Left ventricle myocardium inferior (tissue), 1 donor: ENCODE results near the gene PIK3C2A. TPM values are rescaled to one million over a fixed set of nuclear protein-coding genes. Genes with fewer than 3 reads are reported as not detected.

Experiments used
- DNase-seq: peaks from one replicate; pipeline ENCODE4 v3.0.0-alpha.2; 2020
- H3K27ac ChIP-seq: fragments of 200-600 bp; replicated peaks from 2 replicates; pipeline ENCODE4 v1.8.0; 2021
- H3K27me3 ChIP-seq: fragments of 200-600 bp; 2 replicates; pipeline ENCODE4 v1.8.0; 2021; ENCODE audit warnings: low read depth
- H3K36me3 ChIP-seq: fragments of 200-600 bp; 2 replicates; pipeline ENCODE4 v1.8.0; 2021
- H3K4me1 ChIP-seq: fragments of 200-600 bp; 2 replicates; pipeline ENCODE4 v1.8.0; 2021
- H3K4me3 ChIP-seq: fragments of 200-600 bp; 2 replicates; pipeline ENCODE4 v1.8.0; 2021; ENCODE audit warnings: mild to moderate bottlenecking, moderate library complexity
- H3K9me3 ChIP-seq: fragments of 200-600 bp; replicated peaks from 2 replicates; pipeline ENCODE4 v1.8.0; 2021
- intact Hi-C: fragments of 100-400 bp; cut with micrococcal nuclease; formaldehyde crosslinking; loops from one replicate; pipeline ENCODE4 v1.11.0; 2022
- total RNA-seq: library from RNA; stranded (reverse); fragmentation: NEBNext Ultra II Directional; extraction: Animal tissue kit (Norgen Biotek cat#: 25700); gene quantifications from one replicate; pipeline ENCODE4 v1.2.1, GENCODE V29; 2021
- TF ChIP-seq, protein P1 (sequence below): fragments of 200-600 bp; IDR thresholded peaks from 2 replicates; pipeline ENCODE4 v1.8.0; 2021; ENCODE audit warnings: antibody characterized with exemption, mild to moderate bottlenecking, borderline replicate concordance
- donor health status: DM: no; HTN: yes; CAD: no; lungs with severe emphysema.

PIK3C2A gene
- total RNA-seq, 1 donor from 2014 or later, result 30.6 TPM

DNA sequence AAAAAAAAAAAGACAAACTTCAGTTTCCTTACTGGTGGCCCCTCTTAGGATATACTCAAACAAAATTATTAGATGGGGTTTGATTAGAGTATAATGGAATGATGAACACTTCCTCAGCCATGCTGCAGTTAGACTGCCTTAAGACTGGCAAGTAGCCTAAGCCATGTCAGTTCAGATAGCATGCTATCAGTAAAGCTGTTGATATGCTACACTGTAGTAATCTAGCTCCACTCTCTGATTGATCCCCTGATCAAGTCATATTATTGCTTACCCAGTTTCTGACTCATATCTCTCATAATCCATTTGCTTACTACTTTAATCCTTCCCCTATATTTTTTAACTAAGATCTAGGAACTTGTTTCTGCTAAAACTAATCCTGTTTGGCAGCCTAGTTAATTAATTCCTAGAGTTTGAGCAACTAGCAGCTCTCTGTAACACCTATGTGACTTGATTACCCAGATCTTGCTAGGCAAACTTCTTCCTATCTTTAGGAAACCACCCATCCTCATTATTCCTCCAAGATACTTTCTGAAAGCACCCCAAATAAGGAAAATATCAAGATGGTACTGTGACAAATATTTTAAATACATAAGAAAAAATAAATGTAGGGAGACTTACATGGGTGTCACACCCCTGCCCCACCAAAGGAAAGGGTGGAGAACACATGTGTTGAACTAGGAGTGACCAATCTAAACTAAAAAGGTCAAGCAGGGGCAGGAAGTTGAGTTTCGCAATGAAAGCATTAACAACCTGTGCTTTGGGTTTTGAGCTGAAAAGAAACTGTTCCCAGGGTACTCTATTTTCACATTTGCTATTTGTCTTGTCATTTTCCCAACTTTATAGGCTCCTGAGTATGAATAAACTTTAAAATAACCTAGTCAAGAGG, 43.2 kb downstream of the PIK3C2A start:
- H3K9me3 ChIP-seq, result no peaks in the 10 kb centered on the region
- H3K27me3 ChIP-seq, result no peaks in the 10 kb centered on the region
- peaks cover 19% of the 10 kb centered on the region for H3K36me3 ChIP-seq
- intact Hi-C loops, result no loop called here
- no peak for DNase-seq
- TF ChIP-seq, protein P1, sequence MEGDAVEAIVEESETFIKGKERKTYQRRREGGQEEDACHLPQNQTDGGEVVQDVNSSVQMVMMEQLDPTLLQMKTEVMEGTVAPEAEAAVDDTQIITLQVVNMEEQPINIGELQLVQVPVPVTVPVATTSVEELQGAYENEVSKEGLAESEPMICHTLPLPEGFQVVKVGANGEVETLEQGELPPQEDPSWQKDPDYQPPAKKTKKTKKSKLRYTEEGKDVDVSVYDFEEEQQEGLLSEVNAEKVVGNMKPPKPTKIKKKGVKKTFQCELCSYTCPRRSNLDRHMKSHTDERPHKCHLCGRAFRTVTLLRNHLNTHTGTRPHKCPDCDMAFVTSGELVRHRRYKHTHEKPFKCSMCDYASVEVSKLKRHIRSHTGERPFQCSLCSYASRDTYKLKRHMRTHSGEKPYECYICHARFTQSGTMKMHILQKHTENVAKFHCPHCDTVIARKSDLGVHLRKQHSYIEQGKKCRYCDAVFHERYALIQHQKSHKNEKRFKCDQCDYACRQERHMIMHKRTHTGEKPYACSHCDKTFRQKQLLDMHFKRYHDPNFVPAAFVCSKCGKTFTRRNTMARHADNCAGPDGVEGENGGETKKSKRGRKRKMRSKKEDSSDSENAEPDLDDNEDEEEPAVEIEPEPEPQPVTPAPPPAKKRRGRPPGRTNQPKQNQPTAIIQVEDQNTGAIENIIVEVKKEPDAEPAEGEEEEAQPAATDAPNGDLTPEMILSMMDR, result no peak
- peak overlapping the region; percentile 61 for H3K27ac ChIP-seq
- no peak overlapping the region for H3K4me3 ChIP-seq
- H3K4me1 ChIP-seq, result peaks cover 60% of the 10 kb centered on the region

- Histone ChIP-seq H3K27ac (peak overlapping the region; percentile 61), H3K4me1 (peaks cover 69% of the 10 kb centered on the region), H3K36me3 (peaks cover 13% of the 10 kb centered on the region), H3K4me3 (no peak overlapping the region), H3K27me3 (no peaks in the 10 kb centered on the region), H3K9me3 (no peaks in the 10 kb centered on the region)
- no peak for DNase-seq
- TF ChIP-seq, protein P1, result no peak
- intact Hi-C loops, result no loop called here
These were observed 44.0 kb downstream of the PIK3C2A start for GRCh38 chr11:17163736-17164135.

- H3K36me3 ChIP-seq, result peaks cover 9% of the 10 kb centered on the region
- no peak overlapping the region for H3K4me3 ChIP-seq
- H3K9me3 ChIP-seq, result no peaks in the 10 kb centered on the region
- peak overlapping the region; percentile 61 for H3K27ac ChIP-seq
- TF ChIP-seq, protein P1, result no peak
- H3K27me3 ChIP-seq, result no peaks in the 10 kb centered on the region
- no peak for DNase-seq
- intact Hi-C loops, result no loop called here
- H3K4me1 ChIP-seq, result peaks cover 69% of the 10 kb centered on the region
These were observed 44.5 kb downstream of the PIK3C2A start for GRCh38 chr11:17163291-17163690.

DNA sequence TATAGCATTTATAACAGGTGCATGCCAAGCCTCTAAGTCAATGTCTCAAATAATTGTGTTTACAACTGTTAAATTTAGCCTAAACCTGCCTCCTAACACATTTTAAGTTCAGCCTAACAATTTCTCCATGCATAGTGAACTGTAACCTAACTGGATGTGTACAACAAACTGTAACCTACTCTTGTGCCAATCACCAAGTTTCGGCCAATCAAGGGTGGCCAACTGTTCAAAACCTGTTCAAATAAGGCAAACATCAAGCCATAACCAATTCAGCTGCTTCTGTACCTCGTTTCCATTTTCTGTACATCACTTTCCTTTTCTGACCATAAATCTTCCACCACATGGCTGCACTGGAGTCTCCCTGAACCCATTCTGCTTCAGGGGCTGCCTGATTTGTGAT, 45.4 kb downstream of the PIK3C2A start:
- Histone ChIP-seq H3K9me3 (no peaks in the 10 kb centered on the region), H3K27me3 (no peaks in the 10 kb centered on the region), H3K27ac (peak overlapping the region; percentile 61), H3K4me3 (no peak overlapping the region), H3K4me1 (peaks cover 75% of the 10 kb centered on the region), H3K36me3 (no peaks in the 10 kb centered on the region)
- no peak for DNase-seq
- intact Hi-C loops, result no loop called here
- TF ChIP-seq, protein P1, result no peak

GRCh38 chr11:17161515-17161914, 46.3 kb downstream of the PIK3C2A start:
- Histone ChIP-seq H3K27ac (peak overlapping the region; percentile 61), H3K36me3 (no peaks in the 10 kb centered on the region), H3K9me3 (no peaks in the 10 kb centered on the region), H3K4me3 (no peak overlapping the region), H3K27me3 (no peaks in the 10 kb centered on the region), H3K4me1 (peaks cover 83% of the 10 kb centered on the region)
- no peak for DNase-seq
- TF ChIP-seq, protein P1, result no peak
- intact Hi-C loops, result no loop called here
